Measurements from ENCODE around the gene PLSCR3.

Gene PLSCR3

GRCh38 chr17:7419819-7420610 lies 25.7 kb upstream of the PLSCR3 start, which contains the start of gene SPEM1:
TSS of gene SPEM1 (plus strand) at chr17:7420324. CDS start at chr17:7420385, 61 bp downstream.
- DNase-seq (ENCODE audit: low spot score), result no peak
- in situ Hi-C loops (cut with MboI; ENCODE audit: low sequenced_read_pairs, unreplicated experiment), result no loop called here
- TF ChIP-seq CTCF (IDR thresholded peaks at IDR 0.05; ENCODE audit: borderline replicate concordance, control extremely low read depth, extremely low read depth, insufficient read depth, missing control alignments), result no peak

- in situ Hi-C loops (cut with MboI; ENCODE audit: low sequenced_read_pairs, unreplicated experiment), result no loop called here
- no peak for DNase-seq (ENCODE audit: low spot score)
- no peak for TF ChIP-seq CTCF (IDR thresholded peaks at IDR 0.05; ENCODE audit: borderline replicate concordance, control extremely low read depth, extremely low read depth, insufficient read depth, missing control alignments)
These were observed 24.3 kb upstream of the PLSCR3 start for GRCh38 chr17:7418472-7419152.

- in situ Hi-C loops (cut with MboI; ENCODE audit: low sequenced_read_pairs, unreplicated experiment), result no loop called here
- no peak for TF ChIP-seq CTCF (IDR thresholded peaks at IDR 0.05; ENCODE audit: borderline replicate concordance, control extremely low read depth, extremely low read depth, insufficient read depth, missing control alignments)
- no peak for DNase-seq (ENCODE audit: low spot score)
These were observed 22.8 kb upstream of the PLSCR3 start for GRCh38 chr17:7417056-7417655.

- in situ Hi-C loops (cut with MboI; ENCODE audit: low sequenced_read_pairs, unreplicated experiment), result no loop called here
- DNase-seq (ENCODE audit: low spot score), result no peak
- no peak for TF ChIP-seq CTCF (IDR thresholded peaks at IDR 0.05; ENCODE audit: borderline replicate concordance, control extremely low read depth, extremely low read depth, insufficient read depth, missing control alignments)
These were observed 22.0 kb upstream of the PLSCR3 start for GRCh38 chr17:7416323-7416722.

- no peak for DNase-seq (ENCODE audit: low spot score)
- in situ Hi-C loops (cut with MboI; ENCODE audit: low sequenced_read_pairs, unreplicated experiment), result no loop called here
- no peak for TF ChIP-seq CTCF (IDR thresholded peaks at IDR 0.05; ENCODE audit: borderline replicate concordance, control extremely low read depth, extremely low read depth, insufficient read depth, missing control alignments)
These were observed 21.5 kb upstream of the PLSCR3 start for GRCh38 chr17:7415784-7416183.

GRCh38 chr17:7414837-7415236 lies 20.5 kb upstream of the PLSCR3 start:
- DNase-seq (ENCODE audit: low spot score), result no peak
- no peak for TF ChIP-seq CTCF (IDR thresholded peaks at IDR 0.05; ENCODE audit: borderline replicate concordance, control extremely low read depth, extremely low read depth, insufficient read depth, missing control alignments)
- in situ Hi-C loops (cut with MboI; ENCODE audit: low sequenced_read_pairs, unreplicated experiment), result no loop called here
